Testis (tissue), 3 donors: ENCODE data around the gene SP2. TPM values are rescaled to one million over a fixed set of nuclear protein-coding genes. Genes with fewer than 3 reads are reported as not detected.

Experiments used
- DNase-seq: peaks from one replicate; pipeline ENCODE4 v3.0.0-alpha.2; 2019
- H3K27ac ChIP-seq, 2 donors: fragments of 200-600 bp; sonication (generic); one replicate each; pipeline ENCODE4 v1.5.1; 2019
- H3K27me3 ChIP-seq: fragments of 200-600 bp; sonication (generic); one replicate; pipeline ENCODE4 v1.5.1; 2019
- H3K36me3 ChIP-seq: fragments of 200-600 bp; sonication (generic); one replicate; pipeline ENCODE4 v1.5.1; 2017; ENCODE audit warnings: low read depth; ENCODE audit errors: missing control alignments
- H3K4me1 ChIP-seq: fragments of 200-600 bp; sonication (generic); one replicate; pipeline ENCODE4 v1.5.1; 2019
- H3K4me3 ChIP-seq, 2 donors: fragments of 200-600 bp; sonication (generic); one replicate each; pipeline ENCODE4 v1.5.1; 2017 to 2019
- H3K9me3 ChIP-seq: fragments of 200-600 bp; sonication (generic); one replicate; pipeline ENCODE4 v1.5.1; 2017
- CTCF ChIP-seq, 3 experiments: fragments of 450-650 bp in 2 of 3; fragments of 200-600 bp in 1 of 3; sonication (generic) in 1 of 3; IDR thresholded peaks; one replicate each; pipeline ENCODE4 v1.5.1; 2016 to 2019; ENCODE audit warnings: antibody characterized with exemption in 3 of 3, mild to moderate bottlenecking in 2 of 3, moderate library complexity in 1 of 3
- POLR2A ChIP-seq: fragments of 450-650 bp; IDR thresholded peaks from one replicate; pipeline ENCODE4 v1.6.1; 2017; ENCODE audit warnings: antibody characterized with exemption, mild to moderate bottlenecking, moderate library complexity
- whole genome bisulfite sequencing, 2 donors: methylation state at CpG; one replicate each; pipeline ENCODE4 v1.1.5; 2018; 5-methylcytosine and 5-hydroxymethylcytosine counted together
- intact Hi-C: fragments of 100-400 bp; cut with DNase I; formaldehyde crosslinking; loops from one replicate; pipeline ENCODE4 v1.15.1; 2023; ENCODE audit warnings: low total_unique reads
- polyA plus RNA-seq: library from polyadenylated mRNA; stranded (reverse); fragments of 350-450 nt; fragmentation: Illumina TruSeq; extraction: RNeasy Lipid Tissue Mini Kit (QIAGEN cat#74804); gene quantifications from one replicate; pipeline ENCODE4 v1.2.3, GENCODE V29; 2014; ENCODE audit warnings: low read depth, low replicate concordance; ENCODE audit not compliant: insufficient read depth
- total RNA-seq, 2 donors: library from RNA; depleted of rRNA; stranded (reverse); fragments of >200 nt; gene quantifications; one replicate each; pipeline ENCODE4 v1.2.3, GENCODE V29; 2016

SP2 gene
- total and polyA plus RNA-seq, 3 donors from 2014 or later: 18.9 to 35.0 (median 23.5) TPM

DNA sequence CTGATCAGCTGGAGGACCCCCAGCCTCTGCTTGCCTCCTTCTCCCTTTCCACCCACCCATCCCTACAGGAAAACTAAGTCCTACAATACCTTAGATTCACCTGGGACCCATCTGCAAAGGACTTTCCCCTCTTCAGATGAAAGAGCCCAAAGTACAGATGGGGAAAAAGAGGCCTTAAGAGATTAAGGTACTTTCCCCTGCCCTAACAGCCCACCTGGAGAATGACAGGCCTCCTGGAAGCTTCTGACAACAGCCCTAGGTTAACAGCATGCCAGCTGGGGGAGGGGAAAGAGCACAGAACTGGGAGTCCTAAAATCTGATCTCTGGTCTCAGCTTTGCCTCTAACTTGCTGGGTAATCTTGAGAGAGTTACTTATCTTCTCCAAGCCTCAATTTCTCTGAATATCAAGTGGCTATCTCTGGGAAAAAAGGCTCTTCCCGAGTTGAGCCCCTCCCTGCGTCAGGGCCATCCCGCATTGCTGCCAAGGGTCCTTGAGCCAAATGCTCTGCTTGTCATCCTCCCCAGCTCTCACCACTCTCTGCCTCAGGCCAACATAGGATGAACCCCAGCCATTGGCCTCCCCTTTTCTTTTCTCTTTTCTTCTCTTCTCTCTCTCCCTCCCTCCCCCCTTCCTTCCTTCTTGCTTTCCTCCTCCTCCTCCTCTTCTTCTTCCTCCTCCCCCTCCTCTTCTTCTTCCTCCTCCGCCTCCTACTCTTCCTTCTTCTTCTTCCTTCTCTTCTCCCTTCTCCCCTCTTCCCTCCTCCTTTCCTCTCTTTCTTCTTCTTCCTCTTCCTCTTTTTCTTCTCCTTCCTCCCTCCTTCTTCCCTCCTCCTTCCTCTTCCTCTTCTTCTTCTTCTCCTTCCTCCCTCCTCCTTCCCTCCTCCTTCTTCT is 22.6 kb upstream of the SP2 start:
- no peak for TF ChIP-seq CTCF (IDR thresholded peaks at IDR 0.05)
- TF ChIP-seq POLR2A: no peak
- no peak overlapping the region for H3K27ac ChIP-seq
- H3K4me1 ChIP-seq: peaks cover 7% of the 10 kb centered on the region
- intact Hi-C loops: no loop called here
- no peak overlapping the region for H3K4me3 ChIP-seq
- no peaks in the 10 kb centered on the region for H3K9me3 ChIP-seq
- 62 to 64% methylated on average over 4 of the region's 4 CpGs for WGBS, 2 donors
- H3K27me3 ChIP-seq: no peaks in the 10 kb centered on the region
- no peaks in the 10 kb centered on the region for H3K36me3 ChIP-seq
- DNase-seq: no peak

- no peak overlapping the region for H3K27ac ChIP-seq
- H3K4me3 ChIP-seq: no peak overlapping the region
Measured at GRCh38 chr17:47875011-47875985, 20.7 kb upstream of the SP2 start.

DNA sequence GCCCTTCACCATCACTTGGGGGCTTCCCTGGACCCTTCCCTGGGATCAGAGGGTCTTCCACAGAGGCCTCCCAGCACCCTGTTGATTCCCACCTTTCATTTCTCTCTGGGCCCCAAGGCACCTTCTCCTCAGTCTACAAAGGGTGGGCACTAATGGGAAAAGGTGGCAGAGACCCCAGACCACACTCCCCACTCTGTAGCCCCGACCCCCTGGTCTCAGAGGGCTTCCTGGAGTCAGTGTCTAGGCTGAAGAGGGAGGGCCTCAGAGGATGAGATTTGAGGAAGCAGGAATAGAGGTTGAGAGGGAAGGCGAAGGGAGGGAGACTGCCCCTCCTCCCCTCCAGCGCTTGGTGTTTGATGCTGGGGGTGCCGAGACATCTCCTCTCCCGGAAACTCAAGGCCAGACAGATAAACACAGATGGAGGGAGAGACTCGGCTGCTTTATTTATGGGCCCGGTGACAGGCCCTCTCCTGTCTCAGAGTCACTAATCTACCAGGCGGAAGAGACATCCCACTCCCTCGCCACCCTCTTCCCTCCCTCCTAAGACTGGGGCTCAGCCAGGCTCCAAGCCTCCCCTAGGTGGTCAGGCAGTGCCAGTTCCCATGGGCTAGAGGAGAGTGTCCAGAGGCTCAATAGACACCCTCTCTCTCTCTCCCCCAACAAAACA is 18.5 kb upstream of the SP2 start:
- WGBS, 2 donors: 40 to 78% methylated on average over 9 of the region's 9 CpGs

More at GRCh38 chr17:47875011-47875985, 20.7 kb upstream of the SP2 start:
- Histone ChIP-seq H3K9me3 (no peaks in the 10 kb centered on the region), H3K27me3 (no peaks in the 10 kb centered on the region), H3K4me1 (peaks cover 7% of the 10 kb centered on the region), H3K36me3 (no peaks in the 10 kb centered on the region)
- TF ChIP-seq POLR2A: no peak
- TF ChIP-seq CTCF (IDR thresholded peaks at IDR 0.05): no peak
- no peak for DNase-seq
- 57 to 77% methylated on average over 11 of the region's 11 CpGs for WGBS, 2 donors
- intact Hi-C loops: no loop called here

More for the DNA sequence above, 18.5 kb upstream of the SP2 start:
- Histone ChIP-seq H3K27me3 (no peaks in the 10 kb centered on the region), H3K4me3 (no peak overlapping the region), H3K36me3 (no peaks in the 10 kb centered on the region), H3K9me3 (no peaks in the 10 kb centered on the region), H3K27ac (no peak overlapping the region), H3K4me1 (peaks cover 2% of the 10 kb centered on the region)
- TF ChIP-seq POLR2A: no peak
- no peak for TF ChIP-seq CTCF (IDR thresholded peaks at IDR 0.05)
- intact Hi-C loops: no loop called here
- no peak for DNase-seq
